PC-9 (cell line): ENCODE data around the gene FSIP2. TPM values are rescaled to one million over a fixed set of nuclear protein-coding genes. Genes with fewer than 3 reads are reported as not detected.

Experiments
- BruUV-seq: library from RNA; stranded (reverse); fragments of 400-500 nt; replicated peaks from 2 replicates; lab custom pipeline; 2021; lab: Mats Ljungman, UMichigan
- CTCF ChIA-PET: fragments of 300-600 bp; sonication (Branson Sonifier 250); formaldehyde crosslinking; loops from one replicate; lab custom pipeline; 2022; ENCODE audit warnings: antibody characterized with exemption; lab: Charles Lee
- POLR2A ChIA-PET: fragments of 300-600 bp; sonication (Branson Sonifier 250); formaldehyde crosslinking; loops from one replicate; lab custom pipeline; 2022; ENCODE audit warnings: antibody characterized with exemption; ENCODE audit not compliant: unreplicated experiment; lab: Charles Lee
- DNase-seq, 2 experiments: peaks; one replicate each; pipeline versions ENCODE4 v3.0.0 to v3.0.0-alpha.2; 2015 to 2022; ENCODE audit warnings: mixed read lengths in 1 of 2
- H2AFZ ChIP-seq: fragments of 200-600 bp; sonication (generic); 2 replicates; pipeline ENCODE4 v1.8.1; 2017; ENCODE audit warnings: antibody characterized with exemption
- H3F3A ChIP-seq: fragments of 200-600 bp; sonication (generic); 2 replicates; pipeline ENCODE4 v1.8.1; 2017; ENCODE audit warnings: antibody characterized with exemption, mild to moderate bottlenecking, low read depth; ENCODE audit not compliant: insufficient read depth
- H3K27ac ChIP-seq: fragments of 200-600 bp; sonication (generic); 2 replicates; pipeline ENCODE4 v1.6.1; 2016; ENCODE audit warnings: mixed run types
- H3K27me3 ChIP-seq: fragments of 200-600 bp; sonication (generic); 2 replicates; pipeline ENCODE4 v1.6.1; 2016; ENCODE audit warnings: low read depth, mixed run types; ENCODE audit not compliant: insufficient read depth
- H3K36me3 ChIP-seq: fragments of 200-600 bp; sonication (generic); 2 replicates; pipeline ENCODE4 v1.6.1; 2016; ENCODE audit warnings: low read depth, mixed run types
- H3K4me1 ChIP-seq: fragments of 200-600 bp; sonication (generic); replicated peaks from 2 replicates; pipeline ENCODE4 v1.6.1; 2016; ENCODE audit warnings: mixed run types; ENCODE audit not compliant: insufficient read depth
- H3K4me2 ChIP-seq: fragments of 200-600 bp; sonication (generic); 2 replicates; pipeline ENCODE4 v1.6.1; 2017; ENCODE audit warnings: mixed run types
- H3K4me3 ChIP-seq: fragments of 200-600 bp; sonication (generic); 2 replicates; pipeline ENCODE4 v1.6.1; 2016; ENCODE audit warnings: mixed run types
- H3K79me2 ChIP-seq: fragments of 200-600 bp; sonication (generic); 2 replicates; pipeline ENCODE4 v1.6.1; 2017; ENCODE audit warnings: low read depth, mixed run types
- H3K9me2 ChIP-seq: fragments of 200-600 bp; sonication (generic); 2 replicates; pipeline ENCODE4 v1.8.1; 2017; ENCODE audit warnings: mild to moderate bottlenecking; ENCODE audit not compliant: insufficient read depth
- H3K9me3 ChIP-seq: fragments of 200-600 bp; sonication (generic); 2 replicates; pipeline ENCODE4 v1.8.1; 2016; ENCODE audit warnings: low read depth; ENCODE audit not compliant: insufficient read depth
- H4K20me1 ChIP-seq: fragments of 200-600 bp; sonication (generic); 2 replicates; pipeline ENCODE4 v1.8.1; 2017; ENCODE audit not compliant: insufficient read depth
- CTCF ChIP-seq: fragments of 200-600 bp; sonication (generic); conservative IDR thresholded peaks from 2 replicates; pipeline ENCODE4 v1.6.1; 2017; ENCODE audit warnings: mixed run types, antibody characterized with exemption, mild to moderate bottlenecking, moderate library complexity
- EZH2 ChIP-seq: fragments of 200-600 bp; sonication (generic); IDR thresholded peaks from 2 replicates; pipeline ENCODE4 v1.8.0; 2017; ENCODE audit warnings: antibody characterized with exemption, low read depth
- intact Hi-C: fragments of 100-400 bp; cut with micrococcal nuclease; formaldehyde crosslinking; loops from one replicate; pipeline ENCODE4 v1.10.0; 2022; ENCODE audit not compliant: unreplicated experiment
- total RNA-seq: library from RNA; stranded (reverse); gene quantifications from 2 replicates; pipeline ENCODE4 v1.2.3, GENCODE V29; 2021

FSIP2 gene
- total RNA-seq, 1 experiment from 2014 or later: 0.22 TPM

- Histone ChIP-seq H4K20me1 (no peaks in the 10 kb centered on the region), H2AFZ (no peak overlapping the region), H3K9me2 (no peaks in the 10 kb centered on the region), H3F3A (no peaks in the 10 kb centered on the region), H3K27ac (no peak overlapping the region), H3K4me2 (no peak overlapping the region), H3K79me2 (no peaks in the 10 kb centered on the region), H3K27me3 (no peaks in the 10 kb centered on the region), H3K36me3 (no peaks in the 10 kb centered on the region), H3K4me1 (no peaks in the 10 kb centered on the region), H3K4me3 (no peak overlapping the region), H3K9me3 (no peaks in the 10 kb centered on the region)
- ChIA-PET POLR2A (interaction anchor here (0.5 kb wide), 1 partner anchor 1317 kb away, joined by 3 read pairs; no protein-coding TSS in a partner anchor), CTCF (no interaction called here)
- BruUV-seq: no TSS peak
- TF ChIP-seq EZH2 (no peak), CTCF (no peak)
- intact Hi-C loops: no loop called here
- DNase-seq: no peak
These were observed 137.6 kb downstream of the FSIP2 start for GRCh38 chr2:185876234-185876633.

GRCh38 chr2:185880396-185880795 is 141.8 kb downstream of the FSIP2 start:
- no peaks in the 10 kb centered on the region for H3K9me2 ChIP-seq
- no peaks in the 10 kb centered on the region for H3K36me3 ChIP-seq
- no peak overlapping the region for H3K4me2 ChIP-seq
- H3K9me3 ChIP-seq: no peaks in the 10 kb centered on the region
- H3K4me3 ChIP-seq: no peak overlapping the region
- H2AFZ ChIP-seq: no peak overlapping the region
- no peak for DNase-seq
- H3K4me1 ChIP-seq: no peaks in the 10 kb centered on the region
- intact Hi-C loops: no loop called here
- no peaks in the 10 kb centered on the region for H3F3A ChIP-seq
- H3K79me2 ChIP-seq: no peaks in the 10 kb centered on the region
- H3K27ac ChIP-seq: no peak overlapping the region
- no peak for TF ChIP-seq EZH2
- TF ChIP-seq CTCF: no peak
- no peaks in the 10 kb centered on the region for H3K27me3 ChIP-seq
- CTCF ChIA-PET: no interaction called here
- POLR2A ChIA-PET: no interaction called here
- no TSS peak for BruUV-seq
- no peaks in the 10 kb centered on the region for H4K20me1 ChIP-seq
